K562 (cell line): ENCODE data around the gene OCA2. TPM values are rescaled to one million over a fixed set of nuclear protein-coding genes. Genes with fewer than 3 reads are reported as not detected.

Source experiments
- ATAC-seq: fragments of 200-7000 bp; cut with Tn5 transposase; 3 replicates; pipeline ENCODE4 v1.9.1; 2020; ENCODE audit warnings: moderate library complexity
- BruUV-seq: library from RNA; stranded (reverse); fragments of 400-500 nt; replicated peaks from 2 replicates; lab custom pipeline; 2021; lab: Mats Ljungman, UMichigan
- CTCF ChIA-PET: fragments of 300-600 bp; formaldehyde crosslinking; extraction: SDS; loops from one replicate; lab custom pipeline; 2021; ENCODE audit warnings: low intra/inter-chr PET ratio; lab: Yijun Ruan, JAX
- POLR2A ChIA-PET: fragments of 300-600, 350-650 bp; sonication (Branson Sonifier 250); formaldehyde crosslinking; extraction: SDS; loops from one replicate; lab custom pipeline; 2021; ENCODE audit warnings: antibody characterized with exemption, inconsistent platforms; lab: Yijun Ruan, JAX
- DNase-seq, 4 experiments: peaks; one replicate each; pipeline versions ENCODE4 v3.0.0 to v3.0.0-alpha.2; 2011 to 2018; ENCODE audit warnings: low spot score in 3 of 4, mixed read lengths in 3 of 4; ENCODE audit errors: extremely low read depth in 1 of 4
- FAIRE-seq: peaks from 2 replicates; lab custom pipeline; 2011; peaks lifted over from hg19 to GRCh38; lab: Jason Lieb, UNC
- H2AFZ ChIP-seq: 2 replicates; pipeline ENCODE4 v1.6.0; 2011; ENCODE audit warnings: low read depth, low read length, control low read depth, inconsistent platforms
- H3K27ac ChIP-seq: fragments of 200-600 bp; 3 replicates; pipeline ENCODE4 v1.8.0; 2011; ENCODE audit warnings: low read depth, mild to moderate bottlenecking, control low read depth, inconsistent platforms, low read length, moderate library complexity, mixed read lengths; ENCODE audit errors: extremely low read depth
- H3K27me3 ChIP-seq, 2 experiments: fragments of 300-600 bp in 1 of 2; 2 replicates in 1 of 2; 3 replicates in 1 of 2; pipeline versions ENCODE4 v1.6.0 to v1.8.0; 2011; ENCODE audit warnings: inconsistent platforms in 2 of 2, low read length in 2 of 2, mild to moderate bottlenecking in 1 of 2, mixed read lengths in 1 of 2, moderate library complexity in 1 of 2; ENCODE audit not compliant: control insufficient read depth in 2 of 2, insufficient read depth in 2 of 2
- H3K36me3 ChIP-seq: fragments of 300-600 bp; 3 replicates; pipeline ENCODE4 v1.8.0; 2011; ENCODE audit warnings: mild to moderate bottlenecking, low read length, inconsistent platforms; ENCODE audit not compliant: control insufficient read depth, insufficient read depth
- H3K4me1 ChIP-seq, 2 experiments: fragments of 200-600 bp in 1 of 2; replicated peaks in 1 of 2; 2 replicates in 1 of 2; 3 replicates in 1 of 2; pipeline versions ENCODE4 v1.5.1 to v1.8.0; 2011; ENCODE audit warnings: inconsistent platforms in 2 of 2, low read length in 2 of 2, mild to moderate bottlenecking in 1 of 2, mixed read lengths in 1 of 2, moderate library complexity in 1 of 2; ENCODE audit not compliant: control insufficient read depth in 2 of 2, insufficient read depth in 2 of 2
- H3K4me2 ChIP-seq: 2 replicates; pipeline ENCODE4 v1.6.1; 2011; ENCODE audit warnings: low read length, control low read depth, inconsistent platforms, mixed read lengths; ENCODE audit not compliant: insufficient read depth
- H3K4me3 ChIP-seq: fragments of 200-600 bp; sonication (generic), shearing (Covaris generic); 2 replicates; pipeline ENCODE4 v1.5.1; 2016; ENCODE audit warnings: control low read depth, inconsistent platforms
- H3K79me2 ChIP-seq: fragments of 200-600 bp; 3 replicates; pipeline ENCODE4 v1.8.0; 2011; ENCODE audit warnings: low read length, inconsistent platforms; ENCODE audit not compliant: control insufficient read depth, insufficient read depth
- H3K9ac ChIP-seq, 2 experiments: 2 replicates each; pipeline versions ENCODE4 v1.6.0 to v1.6.1; 2011; ENCODE audit warnings: low read depth in 2 of 2, low read length in 2 of 2, control low read depth in 1 of 2, inconsistent platforms in 1 of 2, mild to moderate bottlenecking in 1 of 2, mixed read lengths in 1 of 2; ENCODE audit not compliant: insufficient read depth in 1 of 2
- H3K9me1 ChIP-seq: one replicate; pipeline ENCODE4 v1.6.0; 2011; ENCODE audit warnings: inconsistent platforms, mild to moderate bottlenecking, low read length, moderate library complexity; ENCODE audit not compliant: control insufficient read depth, insufficient read depth
- H3K9me3 ChIP-seq: replicated peaks from 2 replicates; pipeline ENCODE4 v1.5.1; 2011; ENCODE audit warnings: low read depth, low read length, inconsistent platforms; ENCODE audit not compliant: control insufficient read depth, insufficient read depth
- H4K20me1 ChIP-seq: replicated peaks from 2 replicates; pipeline ENCODE4 v1.6.1; 2011; ENCODE audit warnings: low read length, inconsistent platforms, mixed read lengths; ENCODE audit not compliant: control insufficient read depth, insufficient read depth
- KLF6 ChIP-seq: fragments of 250-450 bp; sonication (Bioruptor Pico); IDR thresholded peaks from 2 replicates; pipeline ENCODE4 v1.4.0; 2020; ENCODE audit warnings: mild to moderate bottlenecking, moderate library complexity, borderline replicate concordance
- MTF1 ChIP-seq: fragments of 250-450 bp; sonication (Bioruptor Pico); IDR thresholded peaks from 2 replicates; pipeline ENCODE4 v1.9.0; 2021; ENCODE audit warnings: moderate library complexity, mild to moderate bottlenecking, inconsistent platforms, borderline replicate concordance
- TFAM ChIP-seq: fragments of 250-450 bp; sonication (Bioruptor Pico); conservative IDR thresholded peaks from 2 replicates; pipeline ENCODE4 v1.5.0; 2021; ENCODE audit warnings: mild to moderate bottlenecking, moderate library complexity
- whole genome bisulfite sequencing: fragments of 100-300 bp; shearing (Covaris generic); methylation state at CpG from one replicate; pipeline ENCODE4 v1.1.6; 2016; ENCODE audit warnings: low coverage, mixed read lengths; ENCODE audit not compliant: insufficient coverage; ENCODE audit errors: missing lambda C conversion rate; 5-methylcytosine and 5-hydroxymethylcytosine counted together
- in situ Hi-C: fragments of 300-500 bp; cut with MboI; formaldehyde crosslinking; loops from 4 replicates; pipeline ENCODE4 v1.15.0; 2018; ENCODE audit warnings: inconsistent platforms, mixed read lengths
- intact Hi-C: fragments of 100-400 bp; cut with micrococcal nuclease; formaldehyde crosslinking; loops from 2 replicates; pipeline ENCODE4 v1.14.2; 2022
- polyA plus RNA-seq, 8 experiments: library from polyadenylated mRNA; depleted of rRNA in 4 of 8; stranded (reverse) in 5 of 8; unstranded in 3 of 8; fragments of >200 nt; fragmentation: Nextera tagmentation in 2 of 8; fragmentation: Illumina TruSeq in 1 of 8; extraction: Ambion mirVana in 2 of 8; extraction: Trizol in 1 of 8; gene quantifications; 2 replicates each; pipeline versions ENCODE4 v1.2.1 to v1.2.3, GENCODE V29; 2011 to 2014; ENCODE audit warnings: inconsistent platforms in 1 of 8, missing spikeins in 1 of 8
- total RNA-seq, 7 experiments: library from RNA; depleted of rRNA in 6 of 7; stranded (reverse); fragments of >200 nt in 6 of 7; fragmentation: Illumina TruSeq in 2 of 7; extraction: Trizol in 2 of 7; gene quantifications; 2 replicates each; pipeline versions ENCODE4 v1.2.1 to v1.2.3, GENCODE V29; 2011 to 2021; ENCODE audit warnings: low replicate concordance in 1 of 7
- TF ChIP-seq, protein P1 (sequence below): sonication (generic); formaldehyde crosslinking; IDR thresholded peaks from 2 replicates; pipeline ENCODE4 v1.8.1; 2022; ENCODE audit warnings: missing genetic modification reagents

OCA2 gene
- total and polyA plus RNA-seq, 9 of the 15 experiments (the other 6 are each of a cell fraction or from before 2014, with no cell fraction given): 0.07 to 0.59 (median 0.17) TPM; not detected in 1

- intact Hi-C loops: no loop called here
- CTCF ChIA-PET: no interaction called here
- no peak overlapping the region for H3K27ac ChIP-seq
- no peak overlapping the region for H3K4me3 ChIP-seq
- H3K4me2 ChIP-seq: no peak overlapping the region
- TF ChIP-seq, protein P1, sequence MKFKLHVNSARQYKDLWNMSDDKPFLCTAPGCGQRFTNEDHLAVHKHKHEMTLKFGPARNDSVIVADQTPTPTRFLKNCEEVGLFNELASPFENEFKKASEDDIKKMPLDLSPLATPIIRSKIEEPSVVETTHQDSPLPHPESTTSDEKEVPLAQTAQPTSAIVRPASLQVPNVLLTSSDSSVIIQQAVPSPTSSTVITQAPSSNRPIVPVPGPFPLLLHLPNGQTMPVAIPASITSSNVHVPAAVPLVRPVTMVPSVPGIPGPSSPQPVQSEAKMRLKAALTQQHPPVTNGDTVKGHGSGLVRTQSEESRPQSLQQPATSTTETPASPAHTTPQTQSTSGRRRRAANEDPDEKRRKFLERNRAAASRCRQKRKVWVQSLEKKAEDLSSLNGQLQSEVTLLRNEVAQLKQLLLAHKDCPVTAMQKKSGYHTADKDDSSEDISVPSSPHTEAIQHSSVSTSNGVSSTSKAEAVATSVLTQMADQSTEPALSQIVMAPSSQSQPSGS (CRISPR knock-in tag): no peak
- TF ChIP-seq KLF6 (CRISPR knock-in tag) (no peak), MTF1 (CRISPR knock-in tag) (no peak), TFAM (CRISPR knock-in tag) (no peak)
- no peaks in the 10 kb centered on the region for H4K20me1 ChIP-seq
- H3K79me2 ChIP-seq: no peaks in the 10 kb centered on the region
- H3K9ac ChIP-seq: no peak overlapping the region
- FAIRE-seq: no peak
- peaks cover 16 to 46% of the 10 kb centered on the region in 2 experiments; a peak in 4 of 5 replicates for H3K4me1 ChIP-seq
- DNase-seq: no peak
- no peaks in the 10 kb centered on the region for H3K36me3 ChIP-seq
- no TSS peak for BruUV-seq
- ATAC-seq: no peak
- WGBS: 26% methylated on average over 18 of the region's 20 CpGs
- H3K9me1 ChIP-seq: no peaks in the 10 kb centered on the region
- POLR2A ChIA-PET: no interaction called here
- in situ Hi-C loops: no loop called here
- peaks cover 0 to 14% of the 10 kb centered on the region in 2 experiments; a peak in 3 of 5 replicates for H3K27me3 ChIP-seq
- 0 out of 2 replicates have a peak, but pooled peaks cover under 1% of the 10 kb centered on the region for H3K9me3 ChIP-seq
- no peak overlapping the region for H2AFZ ChIP-seq
Measured at GRCh38 chr15:28100516-28101195, 1.5 kb upstream of the OCA2 start.
